Small intestine (tissue), 7 donors: ENCODE measurements around the gene SPAG9. TPM values are rescaled to one million over a fixed set of nuclear protein-coding genes. Genes with fewer than 3 reads are reported as not detected.

ENCODE experiments used
- DNase-seq, 2 donors: peaks; one replicate each; pipeline versions ENCODE4 v3.0.0 to v3.0.0-alpha.2; 2013
- FAIRE-seq: peaks from 2 replicates; lab custom pipeline; 2012; peaks lifted over from hg19 to GRCh38; lab: Jason Lieb, UNC
- H3K27ac ChIP-seq, 3 donors: one replicate each; pipeline ENCODE4 v1.5.1; 2013; ENCODE audit warnings: low read length in 2 of 3, mild to moderate bottlenecking in 2 of 3, control low read depth in 1 of 3, inconsistent platforms in 1 of 3, low read depth in 1 of 3, moderate library complexity in 1 of 3
- H3K27me3 ChIP-seq, 3 donors: one replicate each; pipeline ENCODE4 v1.6.1; 2013; ENCODE audit warnings: low read length in 3 of 3, inconsistent platforms in 1 of 3; ENCODE audit not compliant: control insufficient read depth in 3 of 3, insufficient read depth in 3 of 3
- H3K36me3 ChIP-seq, 3 donors: one replicate each; pipeline ENCODE4 v1.6.1; 2013; ENCODE audit warnings: low read length in 3 of 3, inconsistent platforms in 1 of 3, low read depth in 1 of 3, mild to moderate bottlenecking in 1 of 3, moderate library complexity in 1 of 3; ENCODE audit not compliant: control insufficient read depth in 3 of 3, insufficient read depth in 2 of 3
- H3K4me1 ChIP-seq, 3 donors: one replicate each; pipeline ENCODE4 v1.6.1; 2013; ENCODE audit warnings: low read length in 2 of 3, inconsistent platforms in 1 of 3, low read depth in 1 of 3, mild to moderate bottlenecking in 1 of 3, moderate library complexity in 1 of 3; ENCODE audit not compliant: control insufficient read depth in 3 of 3, insufficient read depth in 2 of 3
- H3K4me3 ChIP-seq, 3 donors: one replicate each; pipeline ENCODE4 v1.5.1; 2013; ENCODE audit warnings: low read length in 3 of 3, control low read depth in 1 of 3, inconsistent platforms in 1 of 3, low read depth in 1 of 3, mild to moderate bottlenecking in 1 of 3, moderate library complexity in 1 of 3
- H3K9me3 ChIP-seq, 2 donors: one replicate each; pipeline ENCODE4 v1.6.1; 2013; ENCODE audit warnings: low read depth in 1 of 2, low read length in 1 of 2; ENCODE audit not compliant: control insufficient read depth in 2 of 2, insufficient read depth in 1 of 2
- WGBS, 3 donors: extraction: QIAGEN DNeasy Blood & Tissue Kit; methylation state at CpG; one replicate each; pipeline ENCODE4 v1.1.7; 2013; 5-methylcytosine and 5-hydroxymethylcytosine counted together
- polyA plus RNA-seq, 4 donors: library from polyadenylated mRNA; stranded (reverse) in 3 of 4; unstranded in 1 of 4; fragments of 200-250 nt in 3 of 4; fragments of 120-200 nt in 1 of 4; gene quantifications; one replicate each; pipeline versions ENCODE4 v1.2.1 to v1.2.3, GENCODE V29; 2013
- donor health status: healthy with polysubstance abuse.
- donor health status: control.
- donor health status: control.
- donor health status: Bipolar disorder and iron deficiency.
- donor health status: healthy.

SPAG9 gene
- polyA plus RNA-seq, 4 donors, result 14.1 to 65.9 (median 18.5) TPM

DNA sequence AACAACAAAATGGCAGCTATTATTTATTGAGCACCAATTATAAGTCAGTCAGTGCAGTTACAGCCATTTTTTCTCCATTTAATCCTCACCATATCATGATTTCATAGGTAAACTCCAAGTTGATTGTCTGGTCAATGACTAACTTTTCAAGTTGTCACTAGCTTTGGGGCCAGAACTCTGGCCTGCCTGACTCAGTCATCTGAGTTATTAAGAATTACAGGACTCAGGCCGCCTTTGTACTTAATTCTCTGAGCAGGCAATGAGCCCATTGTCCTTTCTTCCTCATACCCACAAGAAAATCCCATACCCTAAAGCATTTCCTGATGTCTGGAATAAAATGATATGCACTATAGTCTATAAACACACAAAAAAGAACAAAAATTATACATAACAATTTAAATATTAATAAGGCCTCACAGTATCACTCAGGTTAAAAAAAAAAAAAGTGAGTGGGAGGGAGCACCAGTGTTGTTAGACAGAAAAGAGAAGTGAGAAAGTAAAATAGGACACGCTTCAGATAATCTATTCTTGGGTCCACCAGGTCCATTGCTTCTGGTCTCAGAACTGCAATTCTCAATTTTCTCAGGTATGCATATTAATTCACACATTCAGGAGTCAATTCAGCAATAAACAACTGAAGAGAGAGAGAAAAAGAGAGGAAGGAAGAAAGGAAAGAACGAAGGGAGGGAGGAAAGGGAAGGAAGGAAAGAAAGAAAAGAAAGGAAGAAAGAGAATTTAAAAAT lies 70.2 kb downstream of the SPAG9 start:
- H3K9me3 ChIP-seq, result no peaks in the 10 kb centered on the region
- peak in 1 of 2 donors; percentile 21 for DNase-seq
- no peak overlapping the region for H3K4me3 ChIP-seq
- H3K4me1 ChIP-seq, result no peaks in the 10 kb centered on the region
- no peaks in the 10 kb centered on the region for H3K27me3 ChIP-seq
- FAIRE-seq, result no peak
- peaks cover 0 to 23% (median 4%) of the 10 kb centered on the region in 3 donors for H3K36me3 ChIP-seq
- WGBS, 3 donors, result 71 to 90% (median 75%) methylated on average over 3 of the region's 3 CpGs
- no peak overlapping the region for H3K27ac ChIP-seq

DNA sequence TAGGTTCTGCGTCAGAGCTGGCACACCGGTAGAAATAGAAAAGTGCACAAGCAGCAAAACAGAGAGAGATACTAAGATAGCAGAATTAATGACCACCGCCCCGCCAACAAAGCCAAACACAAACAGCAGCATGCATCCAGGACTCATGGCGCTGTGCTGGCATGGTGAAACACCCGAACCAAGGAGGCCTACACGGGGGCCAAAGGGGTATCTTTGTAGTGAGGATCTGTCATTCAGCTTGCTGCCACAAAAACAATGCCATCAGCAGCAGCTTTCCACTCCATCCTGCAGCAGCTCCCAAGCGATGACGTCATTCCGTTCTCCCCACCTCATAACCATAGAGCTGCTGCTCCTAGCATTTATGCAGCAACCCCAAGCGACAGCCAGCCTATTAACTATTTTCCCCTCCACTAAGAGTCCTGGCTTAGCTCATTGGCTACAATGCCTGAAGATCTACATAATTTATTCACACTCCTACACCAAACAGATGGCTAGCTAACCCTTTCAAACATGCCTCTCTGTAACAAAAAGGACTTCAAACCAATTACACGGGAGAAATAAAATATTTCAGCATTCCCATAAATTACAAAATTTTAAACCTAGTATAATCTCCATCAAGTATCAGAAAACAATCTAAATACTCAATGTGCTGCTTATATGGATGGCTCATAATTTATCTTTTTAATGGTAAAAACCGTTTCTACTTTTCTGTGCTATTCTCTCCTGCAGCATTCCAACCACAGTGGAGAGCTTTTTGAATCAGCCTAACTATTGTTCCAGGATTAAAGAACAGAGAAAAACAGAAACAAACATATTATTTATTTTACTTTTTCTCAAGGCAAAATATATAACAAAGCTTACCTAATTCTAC lies 73.9 kb downstream of the SPAG9 start:
- WGBS, 3 donors, result 60 to 88% (median 78%) methylated on average over 13 of the region's 13 CpGs
- H3K36me3 ChIP-seq, result peaks cover 0 to 11% (median 4%) of the 10 kb centered on the region in 3 donors
- no peaks in the 10 kb centered on the region for H3K4me1 ChIP-seq
- DNase-seq (peak in 1 of 2 donors; percentile 71), FAIRE-seq (no peak)
- H3K27ac ChIP-seq, result peak overlapping the region in 2 of 3 donors; percentile 7 to 64
- peak overlapping the region in 1 of 3 donors; percentile 40 for H3K4me3 ChIP-seq
- H3K9me3 ChIP-seq, result no peaks in the 10 kb centered on the region
- no peaks in the 10 kb centered on the region for H3K27me3 ChIP-seq

GRCh38 chr17:51046046-51046445 lies 74.6 kb downstream of the SPAG9 start:
- Histone ChIP-seq H3K4me1 (no peaks in the 10 kb centered on the region), H3K27ac (peak overlapping the region in 1 of 3 donors; percentile 64), H3K9me3 (no peaks in the 10 kb centered on the region), H3K36me3 (peaks cover 0 to 7% (median 4%) of the 10 kb centered on the region in 3 donors), H3K27me3 (no peaks in the 10 kb centered on the region), H3K4me3 (peak overlapping the region in 1 of 3 donors; percentile 40)
- WGBS, 3 donors, result 76 to 90% (median 88%) methylated on average over 3 of the region's 3 CpGs
- DNase-seq (no peak), FAIRE-seq (no peak)

DNA sequence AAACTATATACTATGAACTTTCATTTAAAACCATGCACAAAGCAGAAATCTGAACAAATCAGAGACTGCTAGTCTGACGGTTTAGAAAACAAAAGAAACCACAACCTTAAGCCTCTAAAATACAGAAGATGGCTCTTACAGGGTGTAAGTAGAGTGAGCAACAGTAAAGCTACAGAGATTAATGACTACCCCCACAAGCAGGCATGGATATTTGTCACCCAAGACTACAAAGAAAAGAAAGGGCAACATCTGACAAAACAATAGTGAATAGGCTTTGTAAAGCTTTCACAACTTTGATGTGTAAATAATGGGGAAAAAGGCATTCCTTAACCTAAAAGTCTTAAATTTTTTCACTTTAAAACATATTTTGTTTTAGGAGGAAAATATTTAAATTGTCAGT lies 75.0 kb downstream of the SPAG9 start:
- peak overlapping the region in 1 of 3 donors; percentile 64 for H3K27ac ChIP-seq

DNA sequence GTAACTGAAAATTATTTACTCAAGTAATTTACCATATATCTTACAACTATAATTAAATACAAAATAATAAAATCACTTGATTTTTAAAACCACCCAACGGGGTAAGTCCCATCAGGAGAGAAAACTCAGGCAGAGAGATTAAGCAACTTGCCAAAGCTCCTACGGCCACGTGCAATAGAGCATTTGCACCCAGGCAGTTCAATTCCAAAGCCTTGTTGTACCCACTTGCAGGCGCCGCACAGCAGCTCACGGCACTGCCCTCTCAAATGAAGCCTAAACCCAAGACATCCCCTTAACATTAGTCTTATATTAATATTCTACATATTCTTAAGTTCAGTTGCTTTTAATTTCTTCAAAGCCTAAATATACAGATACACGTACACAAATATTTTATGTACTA lies 75.7 kb downstream of the SPAG9 start:
- DNase-seq, result no peak
- no peak for FAIRE-seq
- H3K36me3 ChIP-seq, result peaks cover 0 to 8% (median 4%) of the 10 kb centered on the region in 3 donors
- H3K4me3 ChIP-seq, result no peak overlapping the region
- H3K27me3 ChIP-seq, result no peaks in the 10 kb centered on the region
- no peak overlapping the region for H3K27ac ChIP-seq
- H3K4me1 ChIP-seq, result no peaks in the 10 kb centered on the region
- WGBS, 3 donors, result 80 to 93% (median 92%) methylated on average over 7 of the region's 7 CpGs
- H3K9me3 ChIP-seq, result no peaks in the 10 kb centered on the region

More for the DNA sequence above, 75.0 kb downstream of the SPAG9 start:
- no peak for DNase-seq
- 56 to 79% (median 68%) methylated on average over 1 of the region's 1 CpG for WGBS, 3 donors
- no peaks in the 10 kb centered on the region for H3K27me3 ChIP-seq
- peaks cover 0 to 7% (median 4%) of the 10 kb centered on the region in 3 donors for H3K36me3 ChIP-seq
- H3K4me3 ChIP-seq, result no peak overlapping the region
- no peaks in the 10 kb centered on the region for H3K4me1 ChIP-seq
- H3K9me3 ChIP-seq, result no peaks in the 10 kb centered on the region
- no peak for FAIRE-seq

DNA sequence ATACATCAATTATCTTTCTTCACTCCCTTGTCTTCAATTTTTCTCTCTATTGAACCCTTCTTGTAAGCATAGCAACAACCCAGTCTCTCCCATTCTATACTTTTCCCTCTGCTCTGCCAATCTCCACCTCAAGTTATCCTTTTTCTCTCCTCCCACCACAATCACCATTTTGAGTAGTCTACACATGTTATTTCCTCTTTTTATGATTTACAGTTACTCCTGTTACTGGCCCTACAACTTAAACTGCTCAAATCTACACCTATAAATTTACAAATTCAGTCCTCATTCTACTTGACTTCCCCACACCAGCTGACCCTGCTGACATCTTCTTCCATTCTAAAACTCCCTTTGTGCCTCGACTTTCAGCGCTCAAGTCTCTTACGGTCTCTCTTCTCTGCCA lies 84.6 kb downstream of the SPAG9 start:
- Histone ChIP-seq H3K27me3 (no peaks in the 10 kb centered on the region), H3K27ac (no peak overlapping the region), H3K4me1 (no peaks in the 10 kb centered on the region), H3K4me3 (no peak overlapping the region), H3K36me3 (peaks cover 3 to 21% (median 4%) of the 10 kb centered on the region in 3 donors), H3K9me3 (no peaks in the 10 kb centered on the region)
- no peak for FAIRE-seq
- DNase-seq, result no peak
- WGBS, 3 donors, result 91 to 97% (median 96%) methylated on average over 3 of the region's 3 CpGs

- Histone ChIP-seq H3K27ac (peak overlapping the region in 1 of 3 donors; percentile 34), H3K4me1 (no peaks in the 10 kb centered on the region), H3K27me3 (no peaks in the 10 kb centered on the region), H3K4me3 (no peak overlapping the region), H3K36me3 (peaks cover 3 to 26% (median 4%) of the 10 kb centered on the region in 3 donors), H3K9me3 (no peaks in the 10 kb centered on the region)
- no peak for FAIRE-seq
- DNase-seq, result no peak
Measured at GRCh38 chr17:51035431-51035830, 85.2 kb downstream of the SPAG9 start.

- Histone ChIP-seq H3K4me3 (no peak overlapping the region), H3K36me3 (peaks cover 3 to 22% (median 4%) of the 10 kb centered on the region in 3 donors), H3K9me3 (no peaks in the 10 kb centered on the region), H3K27me3 (no peaks in the 10 kb centered on the region), H3K27ac (peak overlapping the region in 2 of 3 donors; percentile 23 to 45), H3K4me1 (no peaks in the 10 kb centered on the region)
- WGBS, 3 donors, result 97 to 100% (median 98%) methylated on average over 2 of the region's 2 CpGs
- FAIRE-seq (no peak), DNase-seq (no peak)
Measured at GRCh38 chr17:51034800-51035199, 85.9 kb downstream of the SPAG9 start.
